WTC11 (cell line): ENCODE data around the gene TP53AIP1.

Experiments
- JAZF1 ChIP-seq: fragments of 250-450 bp; sonication (Bioruptor Pico); IDR thresholded peaks from 2 replicates; pipeline ENCODE4 v1.9.0; 2021; ENCODE audit warnings: moderate library complexity, mild to moderate bottlenecking, inconsistent platforms
- RELA ChIP-seq: sonication (generic); formaldehyde crosslinking; IDR thresholded peaks from 2 replicates; pipeline ENCODE4 v1.8.1; 2022; ENCODE audit warnings: missing genetic modification reagents, mild to moderate bottlenecking, borderline replicate concordance
- TCF7 ChIP-seq: sonication (generic); formaldehyde crosslinking; IDR thresholded peaks from 2 replicates; pipeline ENCODE4 v1.8.0; 2022; ENCODE audit warnings: mild to moderate bottlenecking, low read depth, missing genetic modification reagents, moderate library complexity
- ZNF416 ChIP-seq: fragments of 250-450 bp; sonication (Bioruptor Pico); IDR thresholded peaks from 2 replicates; pipeline ENCODE4 v1.9.0; 2021; ENCODE audit warnings: mild to moderate bottlenecking, inconsistent platforms
- TF ChIP-seq, protein P1 (sequence below): fragments of 200-600 bp; IDR thresholded peaks from 2 replicates; pipeline ENCODE4 v1.8.0; 2022; ENCODE audit warnings: antibody characterized with exemption
- TF ChIP-seq, protein P2 (sequence below): sonication (generic); formaldehyde crosslinking; IDR thresholded peaks from 2 replicates; pipeline ENCODE4 v1.8.0; 2022; ENCODE audit warnings: mild to moderate bottlenecking, missing genetic modification reagents
- TF ChIP-seq, protein P3 (sequence below): sonication (generic); formaldehyde crosslinking; IDR thresholded peaks from 2 replicates; pipeline ENCODE4 v1.8.1; 2023; ENCODE audit warnings: mild to moderate bottlenecking, missing genetic modification reagents, borderline replicate concordance
- TF ChIP-seq, protein P4 (sequence below): sonication (generic); formaldehyde crosslinking; IDR thresholded peaks from 2 replicates; pipeline ENCODE4 v1.8.1; 2022; ENCODE audit warnings: low read depth, missing genetic modification reagents, borderline replicate concordance
- TF ChIP-seq, protein P5 (sequence below): fragments of 250-450 bp; sonication (Bioruptor Pico); IDR thresholded peaks from 2 replicates; pipeline ENCODE4 v1.9.0; 2021; ENCODE audit warnings: mild to moderate bottlenecking

DNA sequence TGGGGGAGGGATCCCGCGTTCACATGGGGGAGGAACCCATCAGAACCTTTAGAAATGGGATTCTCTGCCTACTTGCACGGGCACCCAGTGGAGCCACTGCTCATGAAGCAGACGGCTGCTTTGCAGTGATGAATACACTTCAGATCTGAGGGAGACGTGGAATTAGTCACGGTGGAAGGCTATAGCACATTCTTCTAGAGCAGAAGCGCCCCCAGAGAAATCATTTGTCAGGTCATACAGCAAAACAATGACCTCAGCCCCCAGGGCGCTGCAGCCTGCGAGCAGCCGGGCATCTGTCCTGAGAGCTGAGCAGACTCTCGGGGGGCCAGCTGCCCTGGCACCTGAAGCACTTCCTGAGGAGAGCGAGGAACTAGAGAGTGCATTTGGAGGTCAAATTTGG is 12.7 kb downstream of the TP53AIP1 start:
- TF ChIP-seq, protein P1, sequence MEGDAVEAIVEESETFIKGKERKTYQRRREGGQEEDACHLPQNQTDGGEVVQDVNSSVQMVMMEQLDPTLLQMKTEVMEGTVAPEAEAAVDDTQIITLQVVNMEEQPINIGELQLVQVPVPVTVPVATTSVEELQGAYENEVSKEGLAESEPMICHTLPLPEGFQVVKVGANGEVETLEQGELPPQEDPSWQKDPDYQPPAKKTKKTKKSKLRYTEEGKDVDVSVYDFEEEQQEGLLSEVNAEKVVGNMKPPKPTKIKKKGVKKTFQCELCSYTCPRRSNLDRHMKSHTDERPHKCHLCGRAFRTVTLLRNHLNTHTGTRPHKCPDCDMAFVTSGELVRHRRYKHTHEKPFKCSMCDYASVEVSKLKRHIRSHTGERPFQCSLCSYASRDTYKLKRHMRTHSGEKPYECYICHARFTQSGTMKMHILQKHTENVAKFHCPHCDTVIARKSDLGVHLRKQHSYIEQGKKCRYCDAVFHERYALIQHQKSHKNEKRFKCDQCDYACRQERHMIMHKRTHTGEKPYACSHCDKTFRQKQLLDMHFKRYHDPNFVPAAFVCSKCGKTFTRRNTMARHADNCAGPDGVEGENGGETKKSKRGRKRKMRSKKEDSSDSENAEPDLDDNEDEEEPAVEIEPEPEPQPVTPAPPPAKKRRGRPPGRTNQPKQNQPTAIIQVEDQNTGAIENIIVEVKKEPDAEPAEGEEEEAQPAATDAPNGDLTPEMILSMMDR, result no peak
- TF ChIP-seq JAZF1 (CRISPR knock-in tag), result no peak
- TF ChIP-seq, protein P2, sequence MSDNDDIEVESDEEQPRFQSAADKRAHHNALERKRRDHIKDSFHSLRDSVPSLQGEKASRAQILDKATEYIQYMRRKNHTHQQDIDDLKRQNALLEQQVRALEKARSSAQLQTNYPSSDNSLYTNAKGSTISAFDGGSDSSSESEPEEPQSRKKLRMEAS (CRISPR knock-in tag), result no peak
- no peak for TF ChIP-seq ZNF416 (CRISPR knock-in tag)
- TF ChIP-seq, protein P3, sequence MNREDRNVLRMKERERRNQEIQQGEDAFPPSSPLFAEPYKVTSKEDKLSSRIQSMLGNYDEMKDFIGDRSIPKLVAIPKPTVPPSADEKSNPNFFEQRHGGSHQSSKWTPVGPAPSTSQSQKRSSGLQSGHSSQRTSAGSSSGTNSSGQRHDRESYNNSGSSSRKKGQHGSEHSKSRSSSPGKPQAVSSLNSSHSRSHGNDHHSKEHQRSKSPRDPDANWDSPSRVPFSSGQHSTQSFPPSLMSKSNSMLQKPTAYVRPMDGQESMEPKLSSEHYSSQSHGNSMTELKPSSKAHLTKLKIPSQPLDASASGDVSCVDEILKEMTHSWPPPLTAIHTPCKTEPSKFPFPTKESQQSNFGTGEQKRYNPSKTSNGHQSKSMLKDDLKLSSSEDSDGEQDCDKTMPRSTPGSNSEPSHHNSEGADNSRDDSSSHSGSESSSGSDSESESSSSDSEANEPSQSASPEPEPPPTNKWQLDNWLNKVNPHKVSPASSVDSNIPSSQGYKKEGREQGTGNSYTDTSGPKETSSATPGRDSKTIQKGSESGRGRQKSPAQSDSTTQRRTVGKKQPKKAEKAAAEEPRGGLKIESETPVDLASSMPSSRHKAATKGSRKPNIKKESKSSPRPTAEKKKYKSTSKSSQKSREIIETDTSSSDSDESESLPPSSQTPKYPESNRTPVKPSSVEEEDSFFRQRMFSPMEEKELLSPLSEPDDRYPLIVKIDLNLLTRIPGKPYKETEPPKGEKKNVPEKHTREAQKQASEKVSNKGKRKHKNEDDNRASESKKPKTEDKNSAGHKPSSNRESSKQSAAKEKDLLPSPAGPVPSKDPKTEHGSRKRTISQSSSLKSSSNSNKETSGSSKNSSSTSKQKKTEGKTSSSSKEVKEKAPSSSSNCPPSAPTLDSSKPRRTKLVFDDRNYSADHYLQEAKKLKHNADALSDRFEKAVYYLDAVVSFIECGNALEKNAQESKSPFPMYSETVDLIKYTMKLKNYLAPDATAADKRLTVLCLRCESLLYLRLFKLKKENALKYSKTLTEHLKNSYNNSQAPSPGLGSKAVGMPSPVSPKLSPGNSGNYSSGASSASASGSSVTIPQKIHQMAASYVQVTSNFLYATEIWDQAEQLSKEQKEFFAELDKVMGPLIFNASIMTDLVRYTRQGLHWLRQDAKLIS (CRISPR knock-in tag), result no peak
- TF ChIP-seq TCF7 (CRISPR knock-in tag), result no peak
- no peak for TF ChIP-seq RELA (CRISPR knock-in tag)
- TF ChIP-seq, protein P4, sequence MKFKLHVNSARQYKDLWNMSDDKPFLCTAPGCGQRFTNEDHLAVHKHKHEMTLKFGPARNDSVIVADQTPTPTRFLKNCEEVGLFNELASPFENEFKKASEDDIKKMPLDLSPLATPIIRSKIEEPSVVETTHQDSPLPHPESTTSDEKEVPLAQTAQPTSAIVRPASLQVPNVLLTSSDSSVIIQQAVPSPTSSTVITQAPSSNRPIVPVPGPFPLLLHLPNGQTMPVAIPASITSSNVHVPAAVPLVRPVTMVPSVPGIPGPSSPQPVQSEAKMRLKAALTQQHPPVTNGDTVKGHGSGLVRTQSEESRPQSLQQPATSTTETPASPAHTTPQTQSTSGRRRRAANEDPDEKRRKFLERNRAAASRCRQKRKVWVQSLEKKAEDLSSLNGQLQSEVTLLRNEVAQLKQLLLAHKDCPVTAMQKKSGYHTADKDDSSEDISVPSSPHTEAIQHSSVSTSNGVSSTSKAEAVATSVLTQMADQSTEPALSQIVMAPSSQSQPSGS, result no peak
- TF ChIP-seq, protein P5, sequence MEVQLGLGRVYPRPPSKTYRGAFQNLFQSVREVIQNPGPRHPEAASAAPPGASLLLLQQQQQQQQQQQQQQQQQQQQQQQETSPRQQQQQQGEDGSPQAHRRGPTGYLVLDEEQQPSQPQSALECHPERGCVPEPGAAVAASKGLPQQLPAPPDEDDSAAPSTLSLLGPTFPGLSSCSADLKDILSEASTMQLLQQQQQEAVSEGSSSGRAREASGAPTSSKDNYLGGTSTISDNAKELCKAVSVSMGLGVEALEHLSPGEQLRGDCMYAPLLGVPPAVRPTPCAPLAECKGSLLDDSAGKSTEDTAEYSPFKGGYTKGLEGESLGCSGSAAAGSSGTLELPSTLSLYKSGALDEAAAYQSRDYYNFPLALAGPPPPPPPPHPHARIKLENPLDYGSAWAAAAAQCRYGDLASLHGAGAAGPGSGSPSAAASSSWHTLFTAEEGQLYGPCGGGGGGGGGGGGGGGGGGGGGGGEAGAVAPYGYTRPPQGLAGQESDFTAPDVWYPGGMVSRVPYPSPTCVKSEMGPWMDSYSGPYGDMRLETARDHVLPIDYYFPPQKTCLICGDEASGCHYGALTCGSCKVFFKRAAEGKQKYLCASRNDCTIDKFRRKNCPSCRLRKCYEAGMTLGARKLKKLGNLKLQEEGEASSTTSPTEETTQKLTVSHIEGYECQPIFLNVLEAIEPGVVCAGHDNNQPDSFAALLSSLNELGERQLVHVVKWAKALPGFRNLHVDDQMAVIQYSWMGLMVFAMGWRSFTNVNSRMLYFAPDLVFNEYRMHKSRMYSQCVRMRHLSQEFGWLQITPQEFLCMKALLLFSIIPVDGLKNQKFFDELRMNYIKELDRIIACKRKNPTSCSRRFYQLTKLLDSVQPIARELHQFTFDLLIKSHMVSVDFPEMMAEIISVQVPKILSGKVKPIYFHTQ, result no peak
